DMS 273 (cell line): Measurements from ENCODE around the gene POC1B.

Experiments used
- DNase-seq: peaks from one replicate; lab custom pipeline; 2025; ENCODE audit not compliant: unreplicated experiment; lab: John Stamatoyannopoulos, UW

The POC1B gene

GRCh38 chr12:89390802-89391673 is 134.8 kb downstream of the POC1B start:
- no peak for DNase-seq

- DNase-seq = no peak
These were observed 135.8 kb downstream of the POC1B start for GRCh38 chr12:89389755-89390661.

- no peak for DNase-seq
These were observed 139.7 kb downstream of the POC1B start for GRCh38 chr12:89386138-89386537.

GRCh38 chr12:89384807-89385206 is 141.0 kb downstream of the POC1B start:
- DNase-seq = no peak

GRCh38 chr12:89384050-89384758 is 141.6 kb downstream of the POC1B start:
- peak; percentile 39 for DNase-seq

GRCh38 chr12:89383235-89384049 is 142.4 kb downstream of the POC1B start:
- DNase-seq = no peak

GRCh38 chr12:89382328-89382727 is 143.5 kb downstream of the POC1B start:
- no peak for DNase-seq

- no peak for DNase-seq
These were observed 145.9 kb downstream of the POC1B start for GRCh38 chr12:89379839-89380467.

- no peak for DNase-seq
These were observed 146.6 kb downstream of the POC1B start for GRCh38 chr12:89379148-89379838.

- no peak for DNase-seq
These were observed 149.0 kb downstream of the POC1B start for GRCh38 chr12:89376844-89377243.

- DNase-seq = no peak
These were observed 149.7 kb downstream of the POC1B start for GRCh38 chr12:89376202-89376529.

GRCh38 chr12:89373763-89374572 is 151.9 kb downstream of the POC1B start:
- DNase-seq = peak; percentile 6

- no peak for DNase-seq
These were observed 153.1 kb downstream of the POC1B start for GRCh38 chr12:89372584-89373370.

- peak; percentile 46 for DNase-seq
These were observed 155.0 kb downstream of the POC1B start for GRCh38 chr12:89370850-89371249.

GRCh38 chr12:89370421-89370831 is 155.4 kb downstream of the POC1B start:
- no peak for DNase-seq
